Measurements from ENCODE around the gene RAVER1. TPM values are rescaled to one million over a fixed set of nuclear protein-coding genes. Genes with fewer than 3 reads are reported as not detected.

The RAVER1 gene
- total and polyA plus RNA-seq, 2 donors (not counting 3 experiments of a cell fraction or from before 2014, with no cell fraction given): 5.2 to 47.6 TPM

DNA sequence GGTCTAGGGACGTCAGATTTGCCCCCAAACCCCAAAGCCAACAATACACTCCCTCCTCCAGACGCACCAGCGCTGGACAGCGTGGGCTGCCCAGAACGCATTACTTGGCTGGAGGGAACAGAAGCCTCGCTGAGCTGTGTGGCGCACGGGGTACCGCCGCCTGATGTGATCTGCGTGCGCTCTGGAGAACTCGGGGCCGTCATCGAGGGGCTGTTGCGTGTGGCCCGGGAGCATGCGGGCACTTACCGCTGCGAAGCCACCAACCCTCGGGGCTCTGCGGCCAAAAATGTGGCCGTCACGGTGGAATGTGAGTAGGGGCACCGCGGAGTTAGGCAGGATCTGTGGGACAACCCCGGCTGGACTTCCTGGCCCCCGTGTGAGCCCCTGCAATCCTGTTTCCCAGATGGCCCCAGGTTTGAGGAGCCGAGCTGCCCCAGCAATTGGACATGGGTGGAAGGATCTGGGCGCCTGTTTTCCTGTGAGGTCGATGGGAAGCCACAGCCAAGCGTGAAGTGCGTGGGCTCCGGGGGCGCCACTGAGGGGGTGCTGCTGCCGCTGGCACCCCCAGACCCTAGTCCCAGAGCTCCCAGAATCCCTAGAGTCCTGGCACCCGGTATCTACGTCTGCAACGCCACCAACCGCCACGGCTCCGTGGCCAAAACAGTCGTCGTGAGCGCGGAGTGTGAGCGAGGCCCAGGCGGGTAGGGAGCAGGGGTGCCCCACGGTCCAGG lies 39.5 kb downstream of the RAVER1 start:
- ChIA-PET POLR2A (no interaction called here), CTCF (interaction anchor here (1.0 to 3.2 kb wide), 3 partner anchors 24 to 95 kb away, joined by 3 to 18 read pairs (median 4); no protein-coding TSS in a partner anchor)
- DNase-seq (ENCODE audit: low read depth, low spot score) (no peak), FAIRE-seq (no peak)
- TF ChIP-seq, protein P1, sequence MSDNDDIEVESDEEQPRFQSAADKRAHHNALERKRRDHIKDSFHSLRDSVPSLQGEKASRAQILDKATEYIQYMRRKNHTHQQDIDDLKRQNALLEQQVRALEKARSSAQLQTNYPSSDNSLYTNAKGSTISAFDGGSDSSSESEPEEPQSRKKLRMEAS (IDR thresholded peaks at IDR 0.05; ENCODE audit: insufficient read depth, insufficient read length): no peak
- TF ChIP-seq FOS (IDR thresholded peaks at IDR 0.05; ENCODE audit: borderline replicate concordance, insufficient read depth, low read length) (no peak), EZH2 (IDR thresholded peaks at IDR 0.05; ENCODE audit: borderline replicate concordance, low read depth, low read length, severe bottlenecking) (peak; percentile 64)
- Histone ChIP-seq H2AFZ (ENCODE audit: low read depth, low read length) (no peak overlapping the region), H3K79me2 (ENCODE audit: control insufficient read depth, insufficient read depth, low read length) (no peaks in the 10 kb centered on the region), H3K9me1 (replicated peaks; ENCODE audit: control insufficient read depth, extremely low read depth, insufficient read depth, low read length) (no peaks in the 10 kb centered on the region), H3K9ac (replicated peaks; ENCODE audit: extremely low read depth, insufficient read depth, low read length) (no peak overlapping the region), H3K4me2 (ENCODE audit: insufficient read depth, low read length) (no peak overlapping the region), H4K20me1 (replicated peaks; ENCODE audit: control insufficient read depth, extremely low read depth, insufficient read depth, low read length) (no peaks in the 10 kb centered on the region), H3K4me1 (ENCODE audit: control insufficient read depth, extremely low read depth, insufficient read depth, low read length) (peaks cover 24% of the 10 kb centered on the region), H3K4me3 (replicated peaks in 1 of 3; ENCODE audit: insufficient read depth in 1 of 3, low read depth in 1 of 3, low read length in 3 of 3) (no peak overlapping the region), H3K9me3 (replicated peaks; ENCODE audit: control insufficient read depth, insufficient read depth, low read length) (no peaks in the 10 kb centered on the region), H3K36me3 (ENCODE audit: control insufficient read depth in 2 of 2, extremely low read depth in 1 of 2, insufficient read depth in 2 of 2, low read length in 2 of 2) (no peaks in the 10 kb centered on the region), H3K27ac (ENCODE audit: insufficient read depth, low read depth, low read length) (no peak overlapping the region), H3K27me3 (ENCODE audit: control insufficient read depth in 2 of 2, insufficient read depth in 2 of 2, low read length in 2 of 2) (peaks cover 54 to 67% of the 10 kb centered on the region in 2 experiments)
- BruUV-seq (replicated peaks): no TSS peak
- intact Hi-C loops (cut with micrococcal nuclease) (no loop called here), dilution Hi-C loops (cut with MboI; ENCODE audit: extremely low pct_ligation_motif_present, low sequenced_read_pairs) (no loop called here)

DNA sequence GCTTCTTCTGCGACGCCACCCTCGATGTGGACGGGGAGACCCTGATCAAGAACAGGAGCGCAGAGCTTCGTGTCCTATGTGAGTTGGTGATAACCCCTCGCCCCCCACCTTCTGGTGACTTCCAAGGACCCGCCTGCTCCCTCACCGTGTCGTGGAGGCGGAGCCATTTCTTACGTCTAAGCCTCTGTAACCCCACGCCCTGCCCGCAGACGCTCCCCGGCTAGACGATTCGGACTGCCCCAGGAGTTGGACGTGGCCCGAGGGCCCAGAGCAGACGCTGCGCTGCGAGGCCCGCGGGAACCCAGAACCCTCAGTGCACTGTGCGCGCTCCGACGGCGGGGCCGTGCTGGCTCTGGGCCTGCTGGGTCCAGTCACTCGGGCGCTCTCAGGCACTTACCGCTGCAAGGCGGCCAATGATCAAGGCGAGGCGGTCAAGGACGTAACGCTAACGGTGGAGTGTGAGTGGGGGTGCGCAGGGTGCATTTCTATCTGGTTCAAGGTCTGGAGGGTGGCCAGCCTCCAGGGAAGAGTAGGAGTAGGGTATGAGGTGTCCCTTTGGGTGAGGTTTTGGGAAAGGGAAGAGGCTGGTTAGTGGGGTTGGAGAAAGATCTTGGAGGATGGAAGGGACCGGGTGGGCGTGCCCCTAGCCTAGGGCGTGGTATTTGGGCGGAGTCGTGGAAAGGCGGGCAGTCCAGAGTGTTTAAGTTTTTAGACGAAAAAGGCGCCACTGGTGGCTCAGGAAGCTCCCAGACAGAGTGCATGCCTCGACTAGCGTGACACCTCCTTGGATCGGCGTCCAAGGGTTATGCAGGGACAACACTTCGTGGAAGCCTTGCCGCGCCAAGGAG lies 40.3 kb downstream of the RAVER1 start:
- DNase-seq (ENCODE audit: low read depth, low spot score) (no peak), FAIRE-seq (no peak)
- no peak overlapping the region for H3K4me2 ChIP-seq (ENCODE audit: insufficient read depth, low read length)
- dilution Hi-C loops (cut with MboI; ENCODE audit: extremely low pct_ligation_motif_present, low sequenced_read_pairs) (no loop called here), intact Hi-C loops (cut with micrococcal nuclease) (no loop called here)
- peaks cover 25% of the 10 kb centered on the region for H3K4me1 ChIP-seq (ENCODE audit: control insufficient read depth, extremely low read depth, insufficient read depth, low read length)
- no peaks in the 10 kb centered on the region for H4K20me1 ChIP-seq (replicated peaks; ENCODE audit: control insufficient read depth, extremely low read depth, insufficient read depth, low read length)
- no peak overlapping the region for H3K4me3 ChIP-seq (replicated peaks in 1 of 3; ENCODE audit: insufficient read depth in 1 of 3, low read depth in 1 of 3, low read length in 3 of 3)
- ChIA-PET POLR2A (no interaction called here), CTCF (interaction anchor here (1.0 to 3.2 kb wide), 4 partner anchors 24 to 96 kb away, joined by 3 to 18 read pairs (median 8); no protein-coding TSS in a partner anchor)
- H3K36me3 ChIP-seq (ENCODE audit: control insufficient read depth in 2 of 2, extremely low read depth in 1 of 2, insufficient read depth in 2 of 2, low read length in 2 of 2): no peaks in the 10 kb centered on the region
- TF ChIP-seq EZH2 (IDR thresholded peaks at IDR 0.05; ENCODE audit: borderline replicate concordance, low read depth, low read length, severe bottlenecking) (peak; percentile 73), POLR2AphosphoS5 (IDR thresholded peaks at IDR 0.05; ENCODE audit: insufficient read depth, low read depth, low read length) (no peak), POLR2A (IDR thresholded peaks at IDR 0.05; ENCODE audit: low read depth, low read length) (no peak), FOS (IDR thresholded peaks at IDR 0.05; ENCODE audit: borderline replicate concordance, insufficient read depth, low read length) (no peak)
- no peaks in the 10 kb centered on the region for H3K79me2 ChIP-seq (ENCODE audit: control insufficient read depth, insufficient read depth, low read length)
- H3K27ac ChIP-seq (ENCODE audit: insufficient read depth, low read depth, low read length): no peak overlapping the region
- no peak overlapping the region for H2AFZ ChIP-seq (ENCODE audit: low read depth, low read length)
- H3K9me3 ChIP-seq (replicated peaks; ENCODE audit: control insufficient read depth, insufficient read depth, low read length): no peaks in the 10 kb centered on the region
- H3K27me3 ChIP-seq (ENCODE audit: control insufficient read depth in 2 of 2, insufficient read depth in 2 of 2, low read length in 2 of 2): peaks cover 54 to 67% of the 10 kb centered on the region in 2 experiments
- no peak overlapping the region for H3K9ac ChIP-seq (replicated peaks; ENCODE audit: extremely low read depth, insufficient read depth, low read length)
- no peaks in the 10 kb centered on the region for H3K9me1 ChIP-seq (replicated peaks; ENCODE audit: control insufficient read depth, extremely low read depth, insufficient read depth, low read length)
- no TSS peak for BruUV-seq (replicated peaks)

All from endothelial cell of umbilical vein (primary cell).